GM23338 (cell line): ENCODE data around the gene ASPRV1. TPM values are rescaled to one million over a fixed set of nuclear protein-coding genes. Genes with fewer than 3 reads are reported as not detected.

Experiments used
- ATAC-seq: fragments of 200-7000 bp; cut with Tn5 transposase; 3 replicates; pipeline ENCODE4 v1.9.1; 2020
- DNase-seq: peaks from one replicate; pipeline ENCODE4 v3.0.0-alpha.2; 2015; ENCODE audit warnings: low spot score
- H2AFZ ChIP-seq: fragments of 200-600 bp; sonication (generic); 2 replicates; pipeline ENCODE4 v1.8.0; 2016; ENCODE audit warnings: antibody characterized with exemption, mild to moderate bottlenecking, moderate library complexity
- H3F3A ChIP-seq: fragments of 200-600 bp; sonication (generic); replicated peaks from 2 replicates; pipeline ENCODE4 v1.8.0; 2017; ENCODE audit warnings: antibody characterized with exemption, mixed run types, low read depth
- H3K27ac ChIP-seq: fragments of 200-600 bp; sonication (generic); 2 replicates; pipeline ENCODE4 v1.6.1; 2016; ENCODE audit warnings: low read depth
- H3K27me3 ChIP-seq: fragments of 200-600 bp; sonication (generic); 2 replicates; pipeline ENCODE4 v1.8.0; 2016; ENCODE audit warnings: mild to moderate bottlenecking, mixed run types, moderate library complexity; ENCODE audit not compliant: insufficient read depth
- H3K36me3 ChIP-seq: fragments of 200-600 bp; sonication (generic); 2 replicates; pipeline ENCODE4 v1.8.0; 2016; ENCODE audit warnings: mild to moderate bottlenecking; ENCODE audit not compliant: insufficient read depth
- H3K4me1 ChIP-seq: fragments of 200-600 bp; sonication (generic); 2 replicates; pipeline ENCODE4 v1.8.0; 2016; ENCODE audit warnings: mild to moderate bottlenecking, moderate library complexity; ENCODE audit not compliant: insufficient read depth
- H3K4me2 ChIP-seq: fragments of 200-600 bp; sonication (generic); 2 replicates; pipeline ENCODE4 v1.7.1; 2017; ENCODE audit warnings: mixed run types
- H3K4me3 ChIP-seq: fragments of 200-600 bp; sonication (generic); 2 replicates; pipeline ENCODE4 v1.6.1; 2016; ENCODE audit warnings: mixed run types
- H3K79me2 ChIP-seq: fragments of 200-600 bp; sonication (generic); replicated peaks from 2 replicates; pipeline ENCODE4 v1.8.0; 2017; ENCODE audit warnings: mild to moderate bottlenecking; ENCODE audit not compliant: insufficient read depth
- H3K9me2 ChIP-seq: fragments of 200-600 bp; sonication (generic); 2 replicates; pipeline ENCODE4 v1.8.0; 2017; ENCODE audit not compliant: insufficient read depth
- H4K20me1 ChIP-seq: fragments of 200-600 bp; sonication (generic); replicated peaks from 2 replicates; pipeline ENCODE4 v1.8.0; 2017; ENCODE audit warnings: mild to moderate bottlenecking; ENCODE audit not compliant: insufficient read depth
- H3K27ac Mint-ChIP-seq: 2 replicates; pipeline ENCODE4 v1.8.0; 2020; ENCODE audit warnings: inconsistent platforms, mild to moderate bottlenecking, moderate library complexity, mixed read lengths
- H3K27me3 Mint-ChIP-seq: 3 replicates; pipeline ENCODE4 v1.8.0; 2022; ENCODE audit warnings: low read depth, mild to moderate bottlenecking, moderate library complexity, mixed read lengths, inconsistent platforms; ENCODE audit not compliant: insufficient read depth, poor library complexity
- H3K36me3 Mint-ChIP-seq: 3 replicates; pipeline ENCODE4 v1.8.0; 2021; ENCODE audit warnings: low read depth, mild to moderate bottlenecking, inconsistent platforms, moderate library complexity, mixed read lengths
- H3K4me1 Mint-ChIP-seq: 3 replicates; pipeline ENCODE4 v1.8.0; 2020; ENCODE audit warnings: mild to moderate bottlenecking, inconsistent platforms, mixed read lengths
- H3K4me3 Mint-ChIP-seq: 3 replicates; pipeline ENCODE4 v1.8.0; 2021; ENCODE audit warnings: moderate library complexity, mild to moderate bottlenecking, inconsistent platforms, mixed read lengths
- H3K9me3 Mint-ChIP-seq: 3 replicates; pipeline ENCODE4 v1.8.0; 2020; ENCODE audit warnings: moderate library complexity, mild to moderate bottlenecking, inconsistent platforms, mixed read lengths
- EZH2 ChIP-seq: fragments of 200-600 bp; sonication (generic); IDR thresholded peaks from one replicate; pipeline ENCODE4 v1.8.0; 2017; ENCODE audit warnings: antibody characterized with exemption, mild to moderate bottlenecking, low read depth; ENCODE audit not compliant: unreplicated experiment
- JUNB ChIP-seq: IDR thresholded peaks from one replicate; pipeline ENCODE4 v1.6.1; 2016; ENCODE audit warnings: antibody characterized with exemption; ENCODE audit not compliant: unreplicated experiment
- NANOG ChIP-seq: IDR thresholded peaks from 2 replicates; pipeline ENCODE4 v1.6.1; 2016; ENCODE audit warnings: antibody characterized with exemption, borderline replicate concordance
- ZNF114 ChIP-seq: fragments of 250-450 bp; sonication (Bioruptor Pico); IDR thresholded peaks from 2 replicates; pipeline ENCODE4 v1.5.0; 2020; ENCODE audit warnings: mild to moderate bottlenecking, moderate library complexity
- ZNF331 ChIP-seq: fragments of 250-450 bp; sonication (Bioruptor Pico); IDR thresholded peaks from 2 replicates; pipeline ENCODE4 v1.5.0; 2020; ENCODE audit warnings: low read depth, mild to moderate bottlenecking, moderate library complexity
- ZNF462 ChIP-seq: fragments of 250-450 bp; sonication (Bioruptor Pico); IDR thresholded peaks from 2 replicates; pipeline ENCODE4 v1.5.0; 2020; ENCODE audit warnings: mild to moderate bottlenecking, moderate library complexity
- polyA plus RNA-seq: library from polyadenylated mRNA; unstranded; fragments of >200 nt; fragmentation: Nextera tagmentation; extraction: Ambion mirVana; gene quantifications from 2 replicates; pipeline ENCODE4 v1.2.1, GENCODE V29; 2016
- total RNA-seq: library from RNA; depleted of rRNA; stranded (reverse); fragments of >200 nt; shearing (Covaris generic); gene quantifications from 2 replicates; pipeline ENCODE4 v1.2.3, GENCODE V29; 2014
- TF ChIP-seq, protein P1 (sequence below), 2 experiments: fragments of 200-600 bp in 1 of 2; sonication (generic) in 1 of 2; conservative IDR thresholded peaks; 2 replicates each; pipeline versions ENCODE4 v1.5.1 to v1.6.1; 2016 to 2017; ENCODE audit warnings: antibody characterized with exemption in 2 of 2, low read depth in 2 of 2, mild to moderate bottlenecking in 2 of 2, moderate library complexity in 1 of 2

Gene ASPRV1
- total and polyA plus RNA-seq, 2 experiments from 2014 or later: 0.60 to 1.4 TPM

DNA sequence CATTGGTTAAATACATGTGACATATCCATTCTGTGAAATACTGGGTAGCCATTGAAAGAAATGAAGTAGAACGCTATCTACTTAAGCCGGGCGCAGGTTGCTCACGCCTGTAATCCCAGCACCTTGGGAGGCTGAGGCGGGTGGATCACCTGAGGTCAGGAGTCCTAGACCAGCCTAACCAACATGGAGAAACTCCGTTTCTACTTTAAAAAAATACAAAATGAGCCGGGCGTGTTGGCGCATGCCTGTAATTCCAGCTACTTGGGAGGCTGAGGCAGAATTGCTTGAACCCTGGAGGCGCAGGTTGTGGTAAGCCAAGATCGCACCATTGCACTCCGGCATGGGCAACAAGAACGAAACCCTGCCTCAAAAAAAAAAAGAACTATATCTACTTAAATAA is 45.7 kb upstream of the ASPRV1 start:
- TF ChIP-seq ZNF114 (CRISPR knock-in tag) (no peak), EZH2 (no peak), ZNF331 (CRISPR knock-in tag) (no peak), NANOG (no peak), ZNF462 (CRISPR knock-in tag) (no peak), JUNB (no peak)
- TF ChIP-seq, protein P1, sequence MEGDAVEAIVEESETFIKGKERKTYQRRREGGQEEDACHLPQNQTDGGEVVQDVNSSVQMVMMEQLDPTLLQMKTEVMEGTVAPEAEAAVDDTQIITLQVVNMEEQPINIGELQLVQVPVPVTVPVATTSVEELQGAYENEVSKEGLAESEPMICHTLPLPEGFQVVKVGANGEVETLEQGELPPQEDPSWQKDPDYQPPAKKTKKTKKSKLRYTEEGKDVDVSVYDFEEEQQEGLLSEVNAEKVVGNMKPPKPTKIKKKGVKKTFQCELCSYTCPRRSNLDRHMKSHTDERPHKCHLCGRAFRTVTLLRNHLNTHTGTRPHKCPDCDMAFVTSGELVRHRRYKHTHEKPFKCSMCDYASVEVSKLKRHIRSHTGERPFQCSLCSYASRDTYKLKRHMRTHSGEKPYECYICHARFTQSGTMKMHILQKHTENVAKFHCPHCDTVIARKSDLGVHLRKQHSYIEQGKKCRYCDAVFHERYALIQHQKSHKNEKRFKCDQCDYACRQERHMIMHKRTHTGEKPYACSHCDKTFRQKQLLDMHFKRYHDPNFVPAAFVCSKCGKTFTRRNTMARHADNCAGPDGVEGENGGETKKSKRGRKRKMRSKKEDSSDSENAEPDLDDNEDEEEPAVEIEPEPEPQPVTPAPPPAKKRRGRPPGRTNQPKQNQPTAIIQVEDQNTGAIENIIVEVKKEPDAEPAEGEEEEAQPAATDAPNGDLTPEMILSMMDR (conservative IDR thresholded peaks at IDR 0.05; ENCODE audit: low read depth in 2 of 2): no peak
- H3K27me3 ChIP-seq: no peaks in the 10 kb centered on the region
- no peak overlapping the region for H3K4me3 ChIP-seq
- H2AFZ ChIP-seq: no peak overlapping the region
- H3K4me1 ChIP-seq: peaks cover 18% of the 10 kb centered on the region
- H4K20me1 ChIP-seq: no peaks in the 10 kb centered on the region
- Mint-ChIP-seq H3K4me1 (peaks cover 20% of the 10 kb centered on the region), H3K27ac (no peak overlapping the region), H3K4me3 (no peak overlapping the region), H3K27me3 (peaks cover 1% of the 10 kb centered on the region), H3K9me3 (no peaks in the 10 kb centered on the region), H3K36me3 (no peaks in the 10 kb centered on the region)
- no peak overlapping the region for H3K4me2 ChIP-seq
- no peaks in the 10 kb centered on the region for H3F3A ChIP-seq
- no peaks in the 10 kb centered on the region for H3K9me2 ChIP-seq
- DNase-seq (no peak), ATAC-seq (no peak)
- H3K36me3 ChIP-seq: no peaks in the 10 kb centered on the region
- H3K79me2 ChIP-seq: no peaks in the 10 kb centered on the region
- H3K27ac ChIP-seq: no peak overlapping the region
